Measurements from ENCODE around the gene MYL7. TPM values are rescaled to one million over a fixed set of nuclear protein-coding genes. Genes with fewer than 3 reads are reported as not detected.

MYL7 gene
- total and polyA plus RNA-seq, 9 donors: 0.35 to 2.0 (median 1.5) TPM; not detected in 3

GRCh38 chr7:44147026-44147991 lies 6.2 kb upstream of the MYL7 start:
- intact Hi-C loops (cut with DNase I): no loop called here
- Histone ChIP-seq H3K4me1 (ENCODE audit: insufficient read depth) (peaks cover 9% of the 10 kb centered on the region), H3K27ac (no peak overlapping the region), H3K9me3 (no peaks in the 10 kb centered on the region), H3K27me3 (no peaks in the 10 kb centered on the region), H3K36me3 (no peaks in the 10 kb centered on the region), H3K4me3 (no peak overlapping the region)
- WGBS, 3 donors: 42 to 61% (median 54%) methylated on average over 33 of the region's 33 CpGs
- peak in 3 of 5 donors; percentile 10 to 59 (median 44) for DNase-seq
- TF ChIP-seq EP300 (IDR thresholded peaks at IDR 0.05): no peak
- TF ChIP-seq POLR2A (IDR thresholded peaks at IDR 0.05): no peak

DNA sequence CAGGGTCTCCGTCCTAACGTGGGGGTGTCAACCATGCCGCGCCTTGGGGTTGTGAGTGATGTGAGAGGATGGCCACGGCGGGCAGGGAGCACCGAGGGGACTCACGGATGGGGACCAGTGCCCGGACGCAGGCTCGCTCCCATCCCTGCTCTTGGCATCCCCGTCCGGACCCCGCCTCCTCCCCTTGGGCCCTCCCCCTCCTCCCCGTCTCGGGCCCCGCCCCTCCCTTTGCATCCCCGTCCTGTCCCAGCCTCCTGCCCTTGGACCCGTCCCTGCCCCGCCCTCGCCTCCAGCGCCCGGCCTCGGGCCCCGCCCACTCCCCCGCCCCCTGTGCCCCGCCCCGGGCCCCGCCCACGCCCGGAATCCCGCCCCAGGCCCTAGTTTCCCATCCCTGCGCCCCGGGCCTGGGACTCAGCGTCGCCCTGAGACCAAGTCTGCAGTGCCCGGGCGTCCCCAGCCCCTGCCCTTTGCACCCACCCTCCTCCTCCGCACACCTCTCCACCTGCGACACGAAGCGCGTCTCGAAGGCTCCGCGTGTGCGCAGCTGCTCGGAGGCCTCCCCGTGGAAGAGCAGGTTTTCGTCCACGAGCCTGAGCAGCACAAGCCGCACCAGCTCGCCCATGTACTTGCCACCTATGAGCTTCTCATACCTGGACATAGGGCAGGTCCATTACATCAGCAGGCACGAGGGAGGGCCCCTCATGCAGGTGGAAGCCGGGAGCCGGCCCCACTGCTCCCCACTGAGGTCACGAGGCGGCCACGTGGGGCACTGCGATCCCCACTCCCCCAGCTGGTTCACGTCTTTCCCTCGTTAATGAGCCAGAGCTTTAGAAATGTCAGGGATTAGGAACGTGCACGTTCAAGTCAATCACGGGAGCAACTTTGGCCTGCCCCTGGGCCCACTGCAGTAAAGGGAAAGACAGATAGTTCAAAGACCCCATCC lies 5.1 kb upstream of the MYL7 start:
- WGBS, 3 donors: 17 to 30% (median 22%) methylated on average over 28 to 65 of the region's 65 CpGs
- no peak for TF ChIP-seq EP300 (IDR thresholded peaks at IDR 0.05)
- TF ChIP-seq POLR2A (IDR thresholded peaks at IDR 0.05): no peak
- TF ChIP-seq CTCF (IDR thresholded peaks at IDR 0.05): no peak
- Histone ChIP-seq H3K4me3 (peak overlapping the region; percentile 49), H3K27me3 (no peaks in the 10 kb centered on the region), H3K4me1 (ENCODE audit: insufficient read depth) (peaks cover 9% of the 10 kb centered on the region), H3K36me3 (no peaks in the 10 kb centered on the region), H3K9me3 (no peaks in the 10 kb centered on the region), H3K27ac (no peak overlapping the region)
- intact Hi-C loops (cut with DNase I): no loop called here
- DNase-seq: peak; percentile 79 to 89 (median 84)

- WGBS, 3 donors: 9 to 14% (median 10%) methylated on average over 43 to 53 of the region's 53 CpGs
- TF ChIP-seq POLR2A (IDR thresholded peaks at IDR 0.05) (no peak), CTCF (IDR thresholded peaks at IDR 0.05) (no peak), EP300 (IDR thresholded peaks at IDR 0.05) (no peak)
- intact Hi-C loops (cut with DNase I): no loop called here
- no peak overlapping the region for H3K27ac ChIP-seq
- no peaks in the 10 kb centered on the region for H3K27me3 ChIP-seq
- peak overlapping the region; percentile 49 for H3K4me3 ChIP-seq
- H3K9me3 ChIP-seq: no peaks in the 10 kb centered on the region
- H3K36me3 ChIP-seq: no peaks in the 10 kb centered on the region
- DNase-seq: peak; percentile 29 to 54 (median 44)
- peaks cover 9% of the 10 kb centered on the region for H3K4me1 ChIP-seq (ENCODE audit: insufficient read depth)
Measured at GRCh38 chr7:44145479-44145968, 4.4 kb upstream of the MYL7 start.

DNA sequence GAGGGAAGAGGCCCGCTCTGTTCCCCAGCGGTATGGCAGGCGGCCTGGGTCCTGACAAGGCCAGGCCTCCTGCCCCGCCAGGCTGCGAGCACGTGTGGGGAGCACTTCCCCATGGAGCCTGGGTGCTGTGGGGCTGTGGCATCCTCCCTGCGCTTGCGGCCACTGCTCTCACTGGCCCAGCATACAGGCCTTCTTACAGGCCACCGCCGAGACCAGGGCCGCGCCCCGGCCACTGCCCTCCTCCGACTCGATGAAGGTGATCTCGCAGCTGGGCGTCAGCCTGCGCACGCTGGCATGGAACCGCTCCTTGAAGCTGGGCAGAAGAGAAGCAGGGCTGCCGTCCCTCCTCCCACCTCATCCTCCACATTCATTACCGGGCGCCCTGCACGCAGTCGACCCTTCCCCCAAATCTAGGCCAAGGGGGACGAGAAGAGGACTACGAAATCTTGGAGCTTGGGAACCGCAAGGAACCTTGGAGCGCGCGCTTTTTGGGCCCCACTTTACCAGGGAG lies 3.9 kb upstream of the MYL7 start:
- Histone ChIP-seq H3K36me3 (no peaks in the 10 kb centered on the region), H3K4me3 (peak overlapping the region; percentile 49), H3K27me3 (no peaks in the 10 kb centered on the region), H3K4me1 (ENCODE audit: insufficient read depth) (peaks cover 9% of the 10 kb centered on the region), H3K27ac (no peak overlapping the region), H3K9me3 (no peaks in the 10 kb centered on the region)
- 74 to 78% (median 77%) methylated on average over 30 to 31 of the region's 31 CpGs for WGBS, 3 donors
- DNase-seq: peak in 2 of 5 donors; percentile 9 to 39
- intact Hi-C loops (cut with DNase I): no loop called here
- TF ChIP-seq EP300 (IDR thresholded peaks at IDR 0.05): no peak
- TF ChIP-seq POLR2A (IDR thresholded peaks at IDR 0.05): no peak
- no peak for TF ChIP-seq CTCF (IDR thresholded peaks at IDR 0.05)
